Body of pancreas (tissue), 4 donors: ENCODE results near the gene ARHGAP6. TPM values are rescaled to one million over a fixed set of nuclear protein-coding genes. Genes with fewer than 3 reads are reported as not detected.
"Not testable (repeated sequence)": the region's sequence is repeated elsewhere in the genome, so short reads cannot be mapped to it uniquely, and the experiment has no call there.

Experiments used
- ATAC-seq: fragments of 150-250 bp; one replicate; pipeline ENCODE4 v1.9.1; 2016
- DNase-seq, 4 donors: peaks; one replicate each; pipeline ENCODE4 v3.0.0-alpha.2; 2019
- H3K27ac ChIP-seq, 4 donors: fragments of 200-600 bp; sonication (generic); 1 replicate in 3 of 4; 2 replicates in 1 of 4; pipeline versions ENCODE4 v1.5.1 to v1.6.1; 2016 to 2019; ENCODE audit warnings: mild to moderate bottlenecking in 1 of 4, mixed read lengths in 1 of 4, moderate library complexity in 1 of 4
- H3K27me3 ChIP-seq, 2 donors: fragments of 200-600 bp; sonication (generic); one replicate each; pipeline ENCODE4 v1.6.0; 2016; ENCODE audit warnings: mild to moderate bottlenecking in 1 of 2
- H3K36me3 ChIP-seq, 2 donors: fragments of 200-600 bp; sonication (generic); replicated peaks in 1 of 2; 2 replicates each; pipeline ENCODE4 v1.5.1; 2016; ENCODE audit warnings: low read depth in 2 of 2; ENCODE audit not compliant: insufficient read depth in 1 of 2
- H3K4me1 ChIP-seq: fragments of 200-600 bp; sonication (generic); one replicate; pipeline ENCODE4 v1.6.0; 2016
- H3K4me3 ChIP-seq, 2 donors: fragments of 200-600 bp; sonication (generic); 1 replicate in 1 of 2; 2 replicates in 1 of 2; pipeline ENCODE4 v1.5.1; 2016 to 2019
- H3K9me3 ChIP-seq, 3 donors: fragments of 200-600 bp; sonication (generic); 1 replicate in 2 of 3; 2 replicates in 1 of 3; pipeline ENCODE4 v1.5.1; 2016
- CTCF ChIP-seq, 7 experiments: fragments of 450-650 bp in 4 of 7; fragments of 200-600 bp in 3 of 7; sonication (generic) in 3 of 7; IDR thresholded peaks; one replicate each; pipeline ENCODE4 v1.5.1; 2016 to 2019; ENCODE audit warnings: antibody characterized with exemption in 7 of 7
- POLR2A ChIP-seq, 3 donors: fragments of 450-650 bp; IDR thresholded peaks; one replicate each; pipeline ENCODE4 v1.6.1; 2016; ENCODE audit warnings: antibody characterized with exemption in 3 of 3, mild to moderate bottlenecking in 2 of 3
- WGBS, 2 donors: methylation state at CpG; one replicate each; pipeline ENCODE4 v1.1.5; 2017; 5-methylcytosine and 5-hydroxymethylcytosine counted together
- intact Hi-C: fragments of 100-400 bp; cut with DNase I; formaldehyde crosslinking; loops from one replicate; pipeline ENCODE4 v1.15.1; 2023
- total RNA-seq, 2 donors: library from RNA; depleted of rRNA; stranded (reverse); fragments of >200 nt; gene quantifications; one replicate each; pipeline ENCODE4 v1.1.0, GENCODE V29; 2016

ARHGAP6 gene
- total RNA-seq, 2 donors from 2014 or later, result 2.3 to 10.9 TPM

GRCh38 chrX:11363069-11363594 lies 302.6 kb downstream of the ARHGAP6 start:
- WGBS, 2 donors, result 63 to 72% methylated on average over 4 of the region's 4 CpGs
- H3K36me3 ChIP-seq, result no peaks in the 10 kb centered on the region
- H3K27me3 ChIP-seq, result no peaks in the 10 kb centered on the region
- H3K4me3 ChIP-seq, result no peak overlapping the region
- no peak overlapping the region for H3K27ac ChIP-seq
- no peak for TF ChIP-seq CTCF (IDR thresholded peaks at IDR 0.05)
- TF ChIP-seq POLR2A (IDR thresholded peaks at IDR 0.05), result no peak
- ATAC-seq (no peak), DNase-seq (peak in 1 of 4 donors; percentile 18)
- intact Hi-C loops, result no loop called here
- H3K9me3 ChIP-seq, result no peaks in the 10 kb centered on the region
- H3K4me1 ChIP-seq, result no peaks in the 10 kb centered on the region

DNA sequence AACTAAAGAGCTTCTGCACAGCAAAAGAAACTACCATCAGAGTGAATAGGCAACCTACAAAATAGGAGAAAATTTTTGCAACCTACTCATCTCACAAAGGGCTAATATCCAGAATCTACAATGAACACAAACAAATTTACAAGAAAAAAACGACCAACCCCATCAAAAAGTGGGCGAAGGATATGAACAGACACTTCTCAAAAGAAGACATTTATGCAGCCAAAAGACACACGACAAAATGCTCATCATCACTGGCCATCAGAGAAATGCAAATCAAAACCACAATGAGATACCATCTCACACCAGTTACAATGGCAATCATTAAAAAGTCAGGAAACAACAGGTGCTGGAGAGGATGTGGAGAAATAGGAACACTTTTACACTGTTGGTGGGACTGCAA lies 304.1 kb downstream of the ARHGAP6 start:
- H3K9me3 ChIP-seq, H3K4me1 ChIP-seq, H3K27me3 ChIP-seq, H3K27ac ChIP-seq, H3K4me3 ChIP-seq, H3K36me3 ChIP-seq, ATAC-seq, DNase-seq, intact Hi-C loops: not testable (repeated sequence)
- WGBS, 2 donors, result 50 to 71% methylated on average over 1 to 3 of the region's 3 CpGs

GRCh38 chrX:11355944-11356343 lies 309.8 kb downstream of the ARHGAP6 start:
- intact Hi-C loops, H3K36me3 ChIP-seq, ATAC-seq, H3K4me3 ChIP-seq, H3K27me3 ChIP-seq, H3K27ac ChIP-seq, H3K9me3 ChIP-seq, DNase-seq, H3K4me1 ChIP-seq: not testable (repeated sequence)
- WGBS, 2 donors, result 43 to 55% methylated on average over 1 to 2 of the region's 2 CpGs

DNA sequence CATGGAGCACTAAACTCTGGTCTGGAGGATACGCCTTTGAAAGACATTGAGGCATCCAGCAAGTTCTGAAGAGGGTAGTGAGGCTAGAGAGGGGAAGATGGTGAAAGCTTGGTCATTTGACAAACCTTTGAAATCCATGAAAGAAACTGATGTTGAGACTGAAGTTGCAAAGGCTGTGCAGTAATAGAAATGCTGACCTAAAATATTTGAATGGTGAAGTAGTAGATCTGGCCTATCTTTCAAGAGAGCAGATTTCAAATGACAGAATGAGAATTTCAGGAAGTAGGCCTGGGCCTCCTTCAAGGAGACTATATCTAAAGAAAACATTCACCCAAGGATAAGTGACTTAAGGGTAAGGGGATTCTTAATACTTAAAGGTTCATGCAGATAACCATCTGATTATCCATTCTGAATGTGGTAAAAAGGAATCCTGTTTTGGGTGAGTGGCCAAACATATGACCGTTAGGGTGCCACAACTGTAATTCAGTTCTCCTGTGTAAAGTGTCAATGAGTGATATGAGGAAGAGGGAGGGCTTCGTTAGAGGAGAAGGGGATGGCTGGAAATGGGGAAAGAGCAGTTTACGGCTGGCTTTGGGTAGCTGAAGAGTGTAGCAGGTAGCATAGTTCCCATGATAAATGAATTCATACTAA lies 310.3 kb downstream of the ARHGAP6 start:
- ATAC-seq, result no peak
- Histone ChIP-seq H3K4me3 (no peak overlapping the region), H3K27ac (no peak overlapping the region), H3K27me3 (no peaks in the 10 kb centered on the region), H3K4me1 (no peaks in the 10 kb centered on the region), H3K36me3 (no peaks in the 10 kb centered on the region), H3K9me3 (no peaks in the 10 kb centered on the region)
- TF ChIP-seq CTCF (IDR thresholded peaks at IDR 0.05), result no peak
- TF ChIP-seq POLR2A (IDR thresholded peaks at IDR 0.05), result no peak
- DNase-seq, result no peak
- WGBS, 2 donors, result 70 to 90% methylated on average over 4 of the region's 4 CpGs
- intact Hi-C loops, result no loop called here

- WGBS, 2 donors, result 73 to 100% methylated on average over 1 of the region's 1 CpG
- Histone ChIP-seq H3K9me3 (no peaks in the 10 kb centered on the region), H3K27me3 (no peaks in the 10 kb centered on the region), H3K4me3 (no peak overlapping the region), H3K27ac (no peak overlapping the region), H3K4me1 (no peaks in the 10 kb centered on the region), H3K36me3 (no peaks in the 10 kb centered on the region)
- ATAC-seq, result no peak
- TF ChIP-seq POLR2A (IDR thresholded peaks at IDR 0.05), result no peak
- no peak for TF ChIP-seq CTCF (IDR thresholded peaks at IDR 0.05)
- intact Hi-C loops, result no loop called here
- DNase-seq, result no peak
Observed at GRCh38 chrX:11352296-11352741, 313.4 kb downstream of the ARHGAP6 start.
